GM18508 (cell line): ENCODE data around the gene XPR1.

ENCODE experiments used
- ATAC-seq: cut with Tn5 transposase; IDR thresholded peaks from one replicate; pipeline ENCODE4 v1.9.1; 2021; ENCODE audit warnings: moderate number of reproducible peaks; ENCODE audit not compliant: insufficient read depth, unreplicated experiment

The XPR1 gene

DNA sequence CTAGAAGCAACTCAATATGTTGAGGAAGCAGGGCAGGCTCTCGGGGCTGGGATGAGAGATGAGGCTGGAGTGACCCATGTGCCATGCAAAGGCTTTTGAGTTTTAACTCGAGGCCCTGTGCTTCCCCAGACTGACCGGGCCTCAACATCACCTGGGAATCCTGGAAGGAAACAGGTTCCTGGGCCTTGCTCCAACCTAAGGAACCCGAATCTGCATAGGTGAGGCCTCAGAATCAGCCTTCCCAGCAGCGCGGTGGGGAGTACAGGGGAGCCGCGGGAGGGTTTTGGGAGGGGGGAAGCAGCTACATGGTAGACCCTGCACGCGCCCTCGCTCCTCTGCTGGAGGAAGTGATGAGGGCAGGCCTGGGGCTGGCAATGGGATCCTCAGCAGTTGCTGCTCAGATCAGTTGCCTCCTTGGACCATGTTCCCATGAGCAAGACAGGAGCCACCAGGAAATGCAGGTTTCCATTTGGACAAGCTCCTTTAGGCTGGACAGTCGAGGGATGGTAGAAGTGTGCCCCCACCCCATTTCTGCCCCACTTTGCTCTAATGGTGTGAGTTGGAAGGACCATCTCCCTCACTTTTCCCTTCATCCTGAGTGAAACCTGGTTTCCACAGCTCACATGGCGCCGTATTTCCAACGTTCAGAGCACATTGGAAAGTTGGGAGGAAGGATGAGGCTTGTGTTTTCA lies 276.4 kb downstream of the XPR1 start:
- ATAC-seq = no peak

DNA sequence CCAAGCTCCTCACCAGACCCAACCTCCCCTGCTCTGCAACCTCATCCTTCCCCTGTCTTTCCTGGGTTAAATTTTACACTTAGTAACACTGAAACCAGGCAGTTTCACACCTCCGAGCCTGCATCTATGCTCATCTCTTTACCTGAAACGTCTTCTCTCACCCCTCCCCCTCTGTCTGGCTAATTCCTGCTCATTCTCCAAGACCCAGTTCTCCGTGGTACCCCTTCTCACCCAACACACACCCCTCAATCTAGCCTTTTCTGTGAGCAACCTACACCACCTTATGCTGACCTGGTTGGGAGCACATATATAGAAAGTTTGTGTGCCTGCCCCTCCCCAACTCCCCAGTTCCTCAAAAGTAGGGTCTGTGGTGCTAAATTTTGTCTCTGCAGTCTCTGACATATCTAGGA lies 277.2 kb downstream of the XPR1 start:
- no peak for ATAC-seq

DNA sequence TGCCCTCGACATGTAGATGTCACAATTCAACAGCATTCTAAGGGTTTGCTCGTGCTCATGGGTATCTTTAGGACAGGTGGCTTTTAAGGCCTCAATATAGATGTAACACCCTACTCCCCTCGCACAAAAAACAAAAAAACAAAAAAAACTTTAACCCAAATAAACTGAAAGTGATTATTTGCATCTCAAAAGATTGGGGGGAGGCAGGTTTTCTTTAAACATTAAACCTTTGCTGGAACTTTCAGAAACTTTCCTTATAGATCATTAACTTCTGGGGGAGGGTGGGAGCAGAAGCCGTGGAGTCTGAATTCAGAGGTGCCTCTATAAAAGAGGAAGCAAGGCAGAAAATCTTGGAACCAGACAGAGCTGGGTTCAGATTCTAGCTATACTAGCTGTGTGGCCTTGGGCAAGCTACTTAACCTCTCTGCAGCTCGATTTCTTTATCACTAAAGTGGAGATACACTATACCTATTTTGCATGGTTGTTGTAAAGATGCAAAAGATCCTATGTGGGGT lies 277.7 kb downstream of the XPR1 start:
- no peak for ATAC-seq

DNA sequence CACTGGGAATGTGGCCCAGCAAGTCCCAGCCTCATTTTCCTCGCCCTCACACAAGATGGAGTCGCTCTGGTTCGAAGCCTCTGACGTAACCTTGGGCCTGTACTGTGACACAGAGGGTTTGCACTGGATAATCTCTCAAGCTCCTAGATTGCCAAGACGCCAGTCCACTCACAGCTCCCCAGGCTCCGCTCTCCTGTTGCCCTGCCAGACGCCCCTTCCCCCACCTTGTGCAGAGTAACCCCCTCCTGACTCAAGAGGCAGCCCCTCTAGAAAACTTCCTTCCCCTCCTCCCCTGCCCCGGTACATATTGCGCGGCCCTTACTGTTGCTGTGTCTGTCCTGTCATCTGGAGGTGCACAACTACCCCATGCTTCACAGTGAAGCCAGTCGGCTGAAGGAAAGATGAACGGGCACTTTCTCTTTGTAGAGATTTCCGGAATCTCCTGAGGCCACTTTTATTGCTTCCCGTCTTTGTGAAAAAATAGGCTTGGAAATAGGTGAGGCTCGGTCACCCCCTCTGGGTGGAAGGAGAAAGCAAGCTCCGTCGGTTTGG lies 279.9 kb downstream of the XPR1 start:
- ATAC-seq = no peak

DNA sequence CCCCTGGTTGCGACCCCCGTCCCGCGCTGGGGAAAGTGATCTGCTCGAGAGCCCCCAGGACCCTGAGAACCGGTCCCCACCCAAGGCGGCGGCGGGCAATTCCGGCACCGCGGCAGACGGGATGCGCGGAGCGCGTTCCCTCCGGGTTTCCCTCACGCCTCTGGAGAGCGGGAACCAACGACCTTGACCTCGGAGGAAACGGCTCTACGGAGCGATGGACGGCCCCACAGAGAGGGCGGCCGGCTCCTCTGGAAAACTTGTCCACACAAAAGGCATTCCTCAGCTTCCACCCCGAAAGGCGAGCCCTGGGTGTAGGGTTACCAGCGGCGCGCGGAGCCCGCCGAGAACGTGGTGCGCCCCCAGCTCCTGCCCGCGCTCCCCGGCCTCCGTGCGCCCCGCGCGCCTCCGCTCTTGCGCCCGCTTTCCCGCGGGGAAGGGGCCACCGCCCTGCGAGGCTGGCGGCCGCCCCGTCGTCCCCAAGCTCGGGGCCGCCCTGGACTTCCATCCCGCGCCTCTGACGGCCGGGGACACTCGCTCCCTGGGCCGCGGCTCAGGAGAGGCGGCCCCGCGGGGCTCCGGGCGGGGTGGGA lies 280.5 kb downstream of the XPR1 start:
- ATAC-seq = no peak

DNA sequence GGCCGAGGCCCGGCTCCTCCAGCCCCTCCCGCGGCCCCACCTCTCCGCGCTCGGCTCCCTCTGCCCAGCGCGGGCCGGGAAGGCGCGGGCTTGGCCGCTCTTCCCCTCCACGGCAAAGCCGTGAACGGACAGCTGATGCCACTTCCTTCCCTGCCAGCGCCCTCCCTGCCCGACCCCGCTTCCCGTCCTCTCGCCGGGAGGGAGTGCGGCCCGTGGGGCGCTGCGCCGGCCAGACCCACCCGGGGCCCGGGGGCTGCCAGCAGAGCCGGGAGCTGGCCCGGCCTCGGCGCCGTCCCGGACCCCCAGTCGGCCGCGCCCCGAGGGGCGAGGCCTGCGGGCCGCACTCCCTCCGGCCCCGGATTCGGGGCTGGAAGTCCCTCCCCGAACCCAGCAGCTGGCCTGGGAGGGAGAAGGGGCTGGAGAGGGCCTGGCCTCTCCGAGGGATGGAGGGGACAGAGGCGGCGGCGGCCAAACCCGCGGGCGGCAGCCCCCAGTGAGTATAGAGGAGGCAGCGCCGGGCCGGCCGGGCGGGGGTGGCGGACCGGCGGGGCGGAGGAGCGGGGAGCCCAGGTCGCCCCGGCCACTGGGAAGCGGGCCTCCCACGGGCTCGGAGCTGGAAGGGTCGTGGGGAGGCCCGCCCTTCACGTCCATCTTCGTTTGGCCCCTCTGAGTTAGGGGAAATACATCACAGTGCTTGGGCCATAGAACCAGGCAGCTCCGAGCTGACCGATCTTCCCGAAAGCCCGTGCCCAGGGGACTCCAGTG lies 281.2 kb downstream of the XPR1 start, which contains the start of gene KIAA1614:
KIAA1614 (plus strand) TSS at position 97 of the 765 bp plus-strand sequence; CDS start at position 444, 347 bp downstream.
- no peak for ATAC-seq

DNA sequence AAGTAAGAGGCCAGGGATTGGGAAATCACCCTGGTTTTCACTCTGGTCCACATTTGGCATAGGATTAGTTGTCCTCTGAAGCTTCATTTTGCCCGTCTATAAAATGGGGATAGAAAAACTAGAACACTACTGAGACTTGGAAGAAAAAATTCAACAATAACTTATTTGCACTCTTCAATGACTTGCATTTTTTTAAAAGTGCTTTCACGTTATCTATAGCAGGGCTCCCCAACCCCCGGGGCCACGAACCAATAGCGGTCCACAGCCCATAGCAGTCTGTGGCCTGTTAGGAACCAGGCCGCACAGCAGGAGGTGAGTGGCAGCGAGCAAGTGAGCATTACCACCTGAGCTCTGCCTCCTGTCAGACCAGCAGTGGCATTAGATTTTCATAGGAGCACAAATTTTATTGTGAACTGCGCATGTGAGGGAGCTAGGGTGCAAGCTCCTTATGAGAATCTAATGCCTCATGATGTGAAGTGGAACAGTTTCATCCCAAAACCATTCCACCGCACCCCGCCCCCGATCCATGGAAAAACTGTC lies 283.7 kb downstream of the XPR1 start:
- no peak for ATAC-seq

DNA sequence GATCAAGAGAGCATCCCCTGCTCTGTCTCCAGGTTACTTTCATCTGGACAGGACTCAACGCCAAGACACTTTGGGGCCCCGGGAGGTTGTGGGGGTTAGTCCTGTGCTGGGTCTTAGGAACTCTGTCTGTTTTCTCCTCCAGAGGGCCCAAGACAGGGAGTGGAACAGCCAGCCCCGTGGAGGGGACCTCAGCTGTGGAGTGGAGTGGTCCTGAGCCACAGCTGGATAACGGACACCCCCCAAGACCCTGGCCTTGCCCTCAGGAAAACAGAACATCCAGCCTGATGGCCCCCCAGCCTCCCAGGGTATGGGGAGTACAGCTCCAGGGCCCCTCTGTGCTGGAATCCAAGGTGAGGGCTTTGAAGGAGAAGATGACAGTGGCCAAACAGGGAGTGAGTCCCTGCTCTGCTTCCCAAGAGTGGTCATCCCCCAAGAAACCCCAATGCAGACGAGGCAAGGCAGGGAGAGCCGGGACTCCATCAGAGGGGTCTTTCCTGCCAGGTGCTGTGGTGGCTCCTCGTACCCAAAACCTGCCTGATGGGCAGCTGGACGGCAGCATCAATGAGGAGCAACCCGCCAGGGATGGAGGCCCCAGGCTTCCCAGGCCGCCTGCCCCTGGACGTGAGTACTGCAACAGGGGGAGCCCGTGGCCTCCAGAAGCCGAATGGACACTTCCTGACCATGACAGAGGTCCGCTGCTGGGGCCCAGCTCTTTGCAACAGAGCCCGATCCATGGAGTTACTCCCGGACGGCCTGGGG lies 284.4 kb downstream of the XPR1 start:
- ATAC-seq = no peak

DNA sequence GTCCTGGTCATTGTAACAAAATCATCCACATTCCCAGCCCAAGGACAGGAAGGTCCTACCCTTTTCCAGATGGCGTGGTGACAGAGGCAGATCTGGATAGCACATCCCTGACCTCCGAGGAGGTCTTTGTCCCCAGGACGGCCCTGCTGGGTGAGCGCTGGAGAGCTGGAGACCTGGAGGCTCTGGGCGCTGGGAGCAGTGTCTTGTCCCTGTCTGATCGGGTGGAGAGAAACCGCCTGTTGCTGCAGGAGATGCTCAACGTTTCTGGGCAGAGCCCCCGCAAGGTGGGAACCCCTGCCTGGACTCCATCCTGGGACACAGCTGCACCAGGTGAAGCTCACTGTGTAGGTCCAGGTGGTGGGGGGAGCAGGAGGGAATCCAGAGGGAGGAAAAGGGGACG lies 284.9 kb downstream of the XPR1 start:
- no peak for ATAC-seq

DNA sequence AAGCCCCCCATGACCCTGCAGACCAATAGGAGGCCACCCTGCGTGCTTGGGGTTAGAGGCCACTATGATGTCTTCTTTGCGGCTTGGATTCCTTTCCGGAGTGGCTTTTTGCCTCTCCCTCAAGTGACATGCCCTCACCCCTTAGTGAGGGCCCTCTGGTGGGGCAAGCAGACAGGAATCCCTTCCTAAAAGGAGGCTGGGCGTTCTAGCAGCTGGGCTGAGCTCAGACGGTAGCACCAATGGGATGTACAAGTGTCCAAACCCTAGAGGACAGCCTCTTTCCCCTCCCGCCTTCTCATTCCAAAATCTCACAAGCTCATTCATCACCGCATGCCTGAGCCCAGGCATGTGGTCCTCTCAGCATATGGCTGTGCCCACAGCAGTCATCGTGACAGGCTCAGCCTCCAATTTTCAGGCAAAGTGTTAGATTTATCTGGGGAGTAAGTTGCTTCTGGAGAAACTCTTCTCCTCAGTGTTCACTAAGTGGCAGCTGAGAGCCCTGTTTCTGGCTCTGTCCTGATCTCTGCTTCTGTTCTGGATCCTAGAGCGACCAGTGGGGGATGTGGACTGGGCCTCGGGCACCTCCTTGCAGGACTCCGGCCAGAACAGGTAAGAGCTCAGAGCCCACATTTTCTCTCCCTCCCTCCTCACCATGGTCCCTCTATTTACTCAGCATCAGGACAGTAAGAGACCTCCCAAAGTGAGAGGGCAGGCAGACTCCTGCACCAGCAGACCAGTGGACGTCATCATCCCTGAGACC lies 285.7 kb downstream of the XPR1 start:
- no peak for ATAC-seq

DNA sequence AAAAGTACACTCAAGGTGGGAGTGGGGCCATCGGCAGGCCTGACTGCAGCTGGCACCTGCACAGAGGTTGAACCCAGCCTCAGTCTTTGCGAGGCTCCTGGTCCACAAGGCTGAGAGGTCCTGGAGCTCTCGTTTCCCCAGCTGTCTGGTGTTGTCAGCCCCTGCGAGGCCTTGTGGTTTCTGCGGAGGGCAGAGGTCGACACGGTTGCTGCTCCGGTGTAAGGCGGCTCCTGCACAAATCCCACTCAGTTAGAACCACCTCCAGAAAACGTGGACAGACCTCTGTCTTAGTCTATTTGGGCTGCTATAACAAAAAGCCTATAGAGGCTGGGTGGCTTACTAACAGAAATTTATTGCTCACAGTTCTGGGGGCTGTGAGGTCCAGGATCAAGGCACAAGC lies 286.7 kb downstream of the XPR1 start:
- ATAC-seq = no peak

DNA sequence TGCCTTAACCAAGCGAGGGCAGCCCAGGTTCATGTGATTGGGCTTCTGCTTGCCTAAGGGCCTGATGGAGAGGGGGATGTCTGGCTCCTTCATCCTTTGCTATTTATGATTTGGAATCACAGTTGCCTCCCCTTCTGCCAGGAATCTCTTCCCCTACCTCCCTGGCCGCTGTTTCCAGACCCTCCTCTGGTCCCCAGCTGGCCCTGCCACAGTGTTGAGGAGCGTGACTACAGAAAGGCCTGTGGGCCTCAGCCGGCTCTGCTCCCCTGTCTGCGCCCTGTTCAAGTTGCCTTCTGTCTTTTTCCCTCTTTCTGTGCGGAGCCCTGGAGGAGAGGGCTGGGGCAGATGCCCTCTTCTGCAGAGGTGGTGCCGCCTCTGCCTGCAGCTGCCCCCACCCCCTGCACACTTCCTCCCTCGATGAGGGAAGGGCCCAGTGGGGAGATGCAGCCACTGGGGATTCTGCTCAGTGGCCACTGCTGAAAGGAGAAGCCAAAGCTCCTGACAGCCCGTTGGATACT lies 287.4 kb downstream of the XPR1 start:
- no peak for ATAC-seq

DNA sequence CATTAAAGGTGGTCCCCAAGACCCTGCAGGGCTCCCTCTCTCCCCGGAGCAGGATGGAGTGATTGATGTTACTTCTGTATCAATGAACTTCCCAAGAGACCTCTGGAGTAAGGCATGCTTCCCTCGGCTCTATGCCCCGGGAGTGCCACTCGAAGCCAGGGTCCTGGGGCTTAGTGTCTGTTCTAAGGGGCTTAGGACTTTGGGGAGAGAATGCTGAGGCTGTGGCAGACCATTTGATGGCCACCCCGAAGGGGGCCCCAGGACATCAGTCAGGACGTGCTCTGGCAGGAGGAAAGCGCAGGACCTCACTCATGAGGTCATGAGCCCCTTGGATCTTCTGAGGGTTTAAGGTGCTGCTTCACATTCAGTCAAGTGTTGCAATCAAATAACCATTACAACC lies 288.4 kb downstream of the XPR1 start:
- no peak for ATAC-seq

DNA sequence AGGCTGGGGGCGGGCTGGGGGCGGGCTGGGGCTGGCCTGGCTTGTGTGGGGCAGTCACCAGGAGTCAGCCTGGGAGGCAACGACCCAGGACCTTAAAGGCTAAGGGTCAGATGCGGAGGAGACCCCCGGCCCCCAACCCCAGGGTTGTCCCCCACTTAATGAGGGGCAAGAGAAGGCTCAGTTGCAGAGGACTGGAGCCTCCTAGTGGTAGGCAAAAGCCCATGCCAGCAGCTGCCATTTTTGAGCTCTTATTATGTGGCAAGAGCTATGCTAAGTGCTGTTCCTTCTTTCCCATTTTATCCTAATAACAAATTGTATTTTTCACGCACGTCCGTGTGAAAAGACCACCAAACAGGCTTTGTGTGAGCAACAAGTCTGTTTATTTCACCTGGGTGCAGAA lies 288.9 kb downstream of the XPR1 start:
- ATAC-seq = no peak

DNA sequence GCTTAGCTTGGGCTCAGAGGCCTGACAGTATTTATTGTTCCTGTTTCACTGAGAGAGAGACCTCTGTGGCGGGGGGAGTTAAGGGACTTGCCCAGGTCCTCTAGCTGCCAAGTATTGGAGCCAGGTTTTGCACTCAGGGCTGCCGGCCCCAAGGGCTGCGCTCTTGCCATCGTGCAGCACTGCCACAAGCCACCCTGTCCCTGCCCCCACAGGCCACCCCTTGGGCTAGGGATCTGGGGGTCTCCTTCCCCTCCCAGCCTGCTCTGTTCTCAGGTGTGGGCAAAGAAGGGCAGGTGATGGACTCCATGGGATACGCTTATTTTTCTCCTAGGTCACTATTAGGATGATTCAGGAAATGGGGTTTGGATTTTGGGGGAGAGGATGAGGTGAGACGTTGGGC lies 289.6 kb downstream of the XPR1 start:
- ATAC-seq = no peak

DNA sequence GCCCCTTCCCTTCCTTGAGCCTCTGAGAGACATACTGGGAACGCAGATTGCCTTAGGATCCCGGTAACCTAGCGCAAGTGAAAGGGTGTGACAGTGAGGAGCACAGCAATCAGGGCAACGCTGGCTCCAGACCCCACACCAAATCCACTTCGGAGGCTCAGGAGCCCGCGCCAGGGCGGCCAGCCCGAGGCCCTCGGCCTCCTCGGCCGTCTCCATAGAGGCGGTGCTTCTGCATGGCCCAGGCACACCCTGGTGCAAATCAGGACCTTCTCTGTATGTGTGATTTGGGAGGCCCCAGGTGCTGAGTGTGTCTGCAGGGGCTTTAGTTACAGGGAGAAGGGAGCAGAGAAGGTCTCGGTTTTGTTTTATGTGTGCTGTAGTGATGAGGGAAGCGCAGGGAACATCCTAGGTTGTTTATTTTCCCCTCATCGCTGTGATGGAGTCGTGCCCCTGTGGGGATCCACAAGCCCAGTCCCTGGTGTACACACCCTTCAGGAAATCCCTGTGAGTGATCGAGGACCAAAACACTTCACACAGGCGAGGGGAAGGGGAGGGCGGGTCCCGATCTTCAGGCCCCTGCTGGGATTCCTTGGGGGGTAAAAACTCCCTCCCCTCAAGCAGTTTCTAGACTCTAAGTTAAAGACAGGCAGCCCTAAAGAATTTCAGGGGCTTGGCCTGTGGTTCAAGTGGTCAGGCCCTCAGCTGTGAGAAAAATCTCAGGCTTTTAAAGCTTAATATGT lies 290.2 kb downstream of the XPR1 start:
- ATAC-seq = no peak

DNA sequence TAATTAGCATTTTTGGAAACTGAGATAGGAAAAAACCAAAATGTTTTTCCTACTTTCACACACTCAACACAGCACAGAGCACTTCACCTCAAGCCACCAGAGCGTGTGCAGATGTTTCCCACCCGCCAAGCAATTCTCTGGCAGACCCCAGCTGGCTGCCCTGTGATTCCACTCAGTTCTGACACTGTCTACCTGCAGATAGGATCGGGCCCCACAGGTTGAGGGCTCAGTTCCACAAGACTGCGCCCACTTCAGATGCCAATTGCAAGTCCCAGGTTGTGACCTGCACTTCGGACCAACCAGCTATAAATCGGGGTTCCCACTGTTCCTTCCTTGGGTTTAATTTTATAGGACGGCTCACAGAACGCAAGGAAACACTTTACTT lies 290.8 kb downstream of the XPR1 start:
- no peak for ATAC-seq

DNA sequence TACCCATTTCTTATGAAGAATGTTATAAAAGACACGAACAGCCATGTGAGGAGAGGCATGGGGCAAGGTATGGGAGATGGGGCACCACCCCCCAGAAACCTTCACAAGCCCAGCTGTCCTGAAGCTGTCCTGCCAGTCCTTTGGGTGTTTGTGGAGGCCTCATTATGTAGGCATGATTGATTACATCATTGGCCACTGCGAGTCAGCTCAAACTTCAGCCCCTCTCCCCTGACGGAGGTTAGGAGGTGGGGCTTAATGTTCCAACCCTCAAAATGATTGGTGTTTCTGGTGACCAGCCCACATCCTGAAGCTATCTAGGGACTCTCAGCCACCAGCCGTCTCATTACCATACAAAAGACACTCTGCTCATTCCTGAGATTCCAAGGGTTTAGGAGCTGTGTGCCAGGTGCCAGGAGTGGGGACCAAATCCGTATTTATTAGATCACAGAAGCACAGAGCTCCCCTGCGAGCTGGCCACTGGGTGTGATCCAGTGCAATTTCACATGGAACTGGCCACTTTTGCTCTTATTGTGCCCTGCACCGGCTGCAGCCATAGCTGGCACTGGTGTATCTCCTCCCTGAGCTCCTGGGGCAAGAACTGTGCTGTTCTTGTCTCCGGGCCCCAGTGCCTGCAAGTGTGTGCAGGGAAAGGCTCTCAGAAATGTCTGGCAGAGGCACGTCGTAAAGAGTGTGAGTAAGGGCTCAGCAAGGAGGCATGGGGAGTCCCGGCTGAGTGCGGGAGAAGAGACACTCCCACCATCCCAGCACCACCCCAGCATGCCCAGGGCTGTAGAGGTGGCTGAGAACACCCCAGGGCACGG lies 291.4 kb downstream of the XPR1 start:
- ATAC-seq = no peak
